HEK293 (cell line): ENCODE data around the gene MLLT3.
A peak's percentile ranks its signal among the peaks of the same experiment; 100 is the strongest.

Experiments
- ZNF138 ChIP-seq: fragments of 450-650 bp; formaldehyde crosslinking; IDR thresholded peaks from 2 replicates; pipeline ENCODE4 v1.5.1; 2016; ENCODE audit warnings: missing biosample characterization, missing genetic modification characterization, borderline replicate concordance
- TF ChIP-seq, protein P1 (sequence below): fragments of 450-650 bp; formaldehyde crosslinking; IDR thresholded peaks from 2 replicates; pipeline ENCODE4 v1.5.1; 2017; ENCODE audit warnings: missing biosample characterization, missing genetic modification characterization

DNA sequence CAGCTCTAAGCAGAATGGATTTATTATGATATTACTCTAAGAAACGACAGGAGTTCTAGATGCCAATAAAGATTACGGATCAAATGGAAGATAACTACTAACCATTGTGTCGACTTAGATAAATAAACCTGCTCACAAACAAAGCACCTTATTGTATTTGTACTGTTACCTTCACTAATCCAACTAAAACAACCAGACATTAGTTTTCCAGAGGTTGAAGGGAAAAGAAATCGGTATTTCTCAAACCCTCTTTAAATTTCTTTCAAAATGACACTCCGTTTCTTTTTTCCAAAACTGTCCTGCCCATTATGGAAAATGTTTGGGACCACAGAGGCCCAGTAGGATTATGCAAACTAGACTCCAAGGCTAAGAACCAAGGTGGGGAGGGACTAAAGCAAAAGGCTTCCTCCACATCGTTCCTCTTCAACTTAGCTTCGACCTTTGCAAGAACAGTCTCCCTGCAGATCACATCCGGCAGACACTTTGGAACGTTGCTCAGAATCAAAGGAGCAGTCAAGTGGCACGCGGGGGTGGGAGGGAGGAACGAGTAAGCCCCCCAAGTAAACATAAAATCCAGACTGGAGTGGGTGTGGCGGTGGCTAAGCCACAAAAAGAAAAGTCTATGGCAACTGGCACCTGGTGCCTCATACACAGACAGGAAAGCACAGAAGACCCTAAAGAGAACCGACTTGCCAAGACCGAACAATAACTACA lies 2.7 kb downstream of the MLLT3 start:
- TF ChIP-seq, protein P1, sequence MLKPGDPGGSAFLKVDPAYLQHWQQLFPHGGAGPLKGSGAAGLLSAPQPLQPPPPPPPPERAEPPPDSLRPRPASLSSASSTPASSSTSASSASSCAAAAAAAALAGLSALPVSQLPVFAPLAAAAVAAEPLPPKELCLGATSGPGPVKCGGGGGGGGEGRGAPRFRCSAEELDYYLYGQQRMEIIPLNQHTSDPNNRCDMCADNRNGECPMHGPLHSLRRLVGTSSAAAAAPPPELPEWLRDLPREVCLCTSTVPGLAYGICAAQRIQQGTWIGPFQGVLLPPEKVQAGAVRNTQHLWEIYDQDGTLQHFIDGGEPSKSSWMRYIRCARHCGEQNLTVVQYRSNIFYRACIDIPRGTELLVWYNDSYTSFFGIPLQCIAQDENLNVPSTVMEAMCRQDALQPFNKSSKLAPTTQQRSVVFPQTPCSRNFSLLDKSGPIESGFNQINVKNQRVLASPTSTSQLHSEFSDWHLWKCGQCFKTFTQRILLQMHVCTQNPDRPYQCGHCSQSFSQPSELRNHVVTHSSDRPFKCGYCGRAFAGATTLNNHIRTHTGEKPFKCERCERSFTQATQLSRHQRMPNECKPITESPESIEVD (tag by site-specific recombination): peak; percentile 79
- no peak for TF ChIP-seq ZNF138 (tag by site-specific recombination)
